GM19023 (cell line): ENCODE data around the gene HBM.
A peak's percentile ranks its signal among the peaks of the same experiment; 100 is the strongest.
"Not testable (repeated sequence)": the region's sequence is repeated elsewhere in the genome, so short reads cannot be mapped to it uniquely, and the experiment has no call there.

Experiments
- ATAC-seq: cut with Tn5 transposase; IDR thresholded peaks from one replicate; pipeline ENCODE4 v1.9.1; 2021; ENCODE audit warnings: mild to moderate bottlenecking, moderate library complexity; ENCODE audit not compliant: unreplicated experiment

Gene HBM

GRCh38 chr16:180681-181564 lies 15.1 kb downstream of the HBM start:
- ATAC-seq, result peak; percentile 48

- ATAC-seq, result no peak
Measured at GRCh38 chr16:181565-182021, 15.8 kb downstream of the HBM start.

- no peak for ATAC-seq
Measured at GRCh38 chr16:183005-183404, 17.2 kb downstream of the HBM start.

GRCh38 chr16:185213-185612 lies 19.4 kb downstream of the HBM start:
- ATAC-seq, result no peak

GRCh38 chr16:185691-186090 lies 19.9 kb downstream of the HBM start:
- ATAC-seq, result no peak

- no peak for ATAC-seq
Measured at GRCh38 chr16:187330-187729, 21.6 kb downstream of the HBM start.

GRCh38 chr16:188674-189073 lies 22.9 kb downstream of the HBM start:
- ATAC-seq, result no peak

- ATAC-seq, result no peak
Measured at GRCh38 chr16:189604-190186, 23.9 kb downstream of the HBM start.

- ATAC-seq, result no peak
Measured at GRCh38 chr16:191831-192230, 26.1 kb downstream of the HBM start.

- ATAC-seq, result no peak
Measured at GRCh38 chr16:192686-193085, 26.9 kb downstream of the HBM start.

- no peak for ATAC-seq
Measured at GRCh38 chr16:193441-193840, 27.7 kb downstream of the HBM start.

GRCh38 chr16:194516-194915 lies 28.7 kb downstream of the HBM start:
- no peak for ATAC-seq

- ATAC-seq, result no peak
Measured at GRCh38 chr16:200388-200787, 34.6 kb downstream of the HBM start.

GRCh38 chr16:203246-203645 lies 37.5 kb downstream of the HBM start:
- ATAC-seq, result no peak

GRCh38 chr16:204046-204445 lies 38.3 kb downstream of the HBM start:
- not testable (repeated sequence) for ATAC-seq

GRCh38 chr16:209359-209758 lies 43.6 kb downstream of the HBM start:
- ATAC-seq, result not testable (repeated sequence)

- ATAC-seq, result not testable (repeated sequence)
Measured at GRCh38 chr16:211631-212180, 45.9 kb downstream of the HBM start.

GRCh38 chr16:212999-213398 lies 47.2 kb downstream of the HBM start:
- no peak for ATAC-seq
